Ovary (tissue), 3 donors: ENCODE data around the gene TANK.

Experiments
- EP300 ChIP-seq: sonication (generic); formaldehyde crosslinking; IDR thresholded peaks from one replicate; pipeline ENCODE4 v1.6.1; 2017; ENCODE audit warnings: antibody characterized with exemption
- POLR2A ChIP-seq: fragments of 450-650 bp; IDR thresholded peaks from one replicate; pipeline ENCODE4 v1.6.1; 2017; ENCODE audit warnings: antibody characterized with exemption, mild to moderate bottlenecking, moderate library complexity
- TF ChIP-seq, protein P1 (sequence below), 3 donors: fragments of 450-650 bp in 2 of 3; fragments of 200-600 bp in 1 of 3; IDR thresholded peaks; one replicate each; pipeline versions ENCODE4 v1.5.1 to v1.8.0; 2016 to 2022; ENCODE audit warnings: antibody characterized with exemption in 3 of 3, mild to moderate bottlenecking in 1 of 3
- donor health status: DM: no; HTN: no; CAD: no.

DNA sequence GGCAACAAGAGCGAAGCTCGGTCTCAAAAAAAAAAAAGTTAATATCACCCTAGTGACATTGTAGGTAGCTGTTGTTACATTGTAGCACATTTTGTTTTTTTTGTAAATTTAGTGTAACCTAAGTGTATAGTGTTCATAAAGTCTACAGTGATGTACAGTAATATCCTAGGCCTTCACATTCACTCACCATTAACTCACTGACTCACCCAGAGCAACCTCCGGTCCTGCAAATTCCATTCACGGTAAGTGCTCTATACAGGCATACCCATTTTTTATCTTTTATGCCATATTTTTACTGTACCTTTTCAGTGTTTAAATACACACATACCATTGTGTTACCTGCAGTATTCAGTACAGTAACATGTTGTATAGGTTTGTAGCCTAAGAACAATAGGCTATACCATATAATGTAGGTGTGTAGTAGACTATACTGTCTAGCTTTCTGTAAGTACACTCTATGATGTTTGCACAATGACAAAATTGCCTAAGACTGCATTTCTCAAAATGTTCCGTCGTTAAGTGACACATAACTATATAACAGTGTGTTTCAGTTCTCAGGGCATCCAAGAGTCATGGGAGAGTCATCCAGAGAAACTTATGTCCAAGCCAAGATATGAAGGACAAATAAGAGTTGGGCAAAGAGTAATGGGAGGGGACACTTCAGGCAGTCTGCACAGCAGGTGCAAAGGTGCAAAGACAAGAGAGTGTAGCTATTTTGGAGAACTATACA, 68.4 kb downstream of the TANK start:
- TF ChIP-seq POLR2A (no peak), EP300 (no peak)
- TF ChIP-seq, protein P1, sequence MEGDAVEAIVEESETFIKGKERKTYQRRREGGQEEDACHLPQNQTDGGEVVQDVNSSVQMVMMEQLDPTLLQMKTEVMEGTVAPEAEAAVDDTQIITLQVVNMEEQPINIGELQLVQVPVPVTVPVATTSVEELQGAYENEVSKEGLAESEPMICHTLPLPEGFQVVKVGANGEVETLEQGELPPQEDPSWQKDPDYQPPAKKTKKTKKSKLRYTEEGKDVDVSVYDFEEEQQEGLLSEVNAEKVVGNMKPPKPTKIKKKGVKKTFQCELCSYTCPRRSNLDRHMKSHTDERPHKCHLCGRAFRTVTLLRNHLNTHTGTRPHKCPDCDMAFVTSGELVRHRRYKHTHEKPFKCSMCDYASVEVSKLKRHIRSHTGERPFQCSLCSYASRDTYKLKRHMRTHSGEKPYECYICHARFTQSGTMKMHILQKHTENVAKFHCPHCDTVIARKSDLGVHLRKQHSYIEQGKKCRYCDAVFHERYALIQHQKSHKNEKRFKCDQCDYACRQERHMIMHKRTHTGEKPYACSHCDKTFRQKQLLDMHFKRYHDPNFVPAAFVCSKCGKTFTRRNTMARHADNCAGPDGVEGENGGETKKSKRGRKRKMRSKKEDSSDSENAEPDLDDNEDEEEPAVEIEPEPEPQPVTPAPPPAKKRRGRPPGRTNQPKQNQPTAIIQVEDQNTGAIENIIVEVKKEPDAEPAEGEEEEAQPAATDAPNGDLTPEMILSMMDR (IDR thresholded peaks at IDR 0.05) = no peak
